IMR-90 (cell line): ENCODE data around the gene MAB21L4.

ENCODE experiments used
- BHLHE40 ChIP-seq: fragments of 150-350 bp; IDR thresholded peaks from 2 replicates; pipeline ENCODE4 v1.6.1; 2016; ENCODE audit warnings: mild to moderate bottlenecking, low read depth, low read length
- CEBPB ChIP-seq: IDR thresholded peaks from 2 replicates; pipeline ENCODE4 v1.6.1; 2012; ENCODE audit warnings: low read depth, low read length, improper control_type of control experiment
- MAFK ChIP-seq: IDR thresholded peaks from 2 replicates; pipeline ENCODE4 v1.6.1; 2012; ENCODE audit warnings: low read depth, low read length, improper control_type of control experiment
- MXI1 ChIP-seq: IDR thresholded peaks from 2 replicates; pipeline ENCODE4 v1.6.1; 2012; ENCODE audit warnings: low read depth, mild to moderate bottlenecking, low read length, moderate library complexity, borderline replicate concordance
- NFE2L2 ChIP-seq: fragments of 150-350 bp; IDR thresholded peaks from 2 replicates; pipeline ENCODE4 v1.6.1; 2016; ENCODE audit warnings: low read depth, mild to moderate bottlenecking, low read length
- POLR2A ChIP-seq: IDR thresholded peaks from 2 replicates; pipeline ENCODE4 v1.6.1; 2012; ENCODE audit warnings: mild to moderate bottlenecking, low read depth, low read length
- RAD21 ChIP-seq: IDR thresholded peaks from 2 replicates; pipeline ENCODE4 v1.6.1; 2012; ENCODE audit warnings: low read length, improper control_type of control experiment
- RCOR1 ChIP-seq: IDR thresholded peaks from 2 replicates; pipeline ENCODE4 v1.6.1; 2012; ENCODE audit warnings: mild to moderate bottlenecking, low read length, improper control_type of control experiment; ENCODE audit not compliant: insufficient replicate concordance
- RFX5 ChIP-seq: IDR thresholded peaks from 2 replicates; pipeline ENCODE4 v1.8.0; 2012; ENCODE audit warnings: low read depth, mild to moderate bottlenecking, low read length, moderate library complexity
- SMC3 ChIP-seq: fragments of 150-350 bp; IDR thresholded peaks from 2 replicates; pipeline ENCODE4 v1.6.1; 2016; ENCODE audit warnings: low read depth, mild to moderate bottlenecking, antibody characterized with exemption, low read length, moderate library complexity
- USF2 ChIP-seq: fragments of 150-350 bp; IDR thresholded peaks from 2 replicates; pipeline ENCODE4 v1.6.1; 2017; ENCODE audit warnings: mild to moderate bottlenecking, antibody characterized with exemption, low read length, low read depth
- TF ChIP-seq, protein P1 (sequence below): conservative IDR thresholded peaks from 2 replicates; pipeline ENCODE4 v1.5.1; 2012; ENCODE audit warnings: mild to moderate bottlenecking, low read depth, low read length, improper control_type of control experiment

DNA sequence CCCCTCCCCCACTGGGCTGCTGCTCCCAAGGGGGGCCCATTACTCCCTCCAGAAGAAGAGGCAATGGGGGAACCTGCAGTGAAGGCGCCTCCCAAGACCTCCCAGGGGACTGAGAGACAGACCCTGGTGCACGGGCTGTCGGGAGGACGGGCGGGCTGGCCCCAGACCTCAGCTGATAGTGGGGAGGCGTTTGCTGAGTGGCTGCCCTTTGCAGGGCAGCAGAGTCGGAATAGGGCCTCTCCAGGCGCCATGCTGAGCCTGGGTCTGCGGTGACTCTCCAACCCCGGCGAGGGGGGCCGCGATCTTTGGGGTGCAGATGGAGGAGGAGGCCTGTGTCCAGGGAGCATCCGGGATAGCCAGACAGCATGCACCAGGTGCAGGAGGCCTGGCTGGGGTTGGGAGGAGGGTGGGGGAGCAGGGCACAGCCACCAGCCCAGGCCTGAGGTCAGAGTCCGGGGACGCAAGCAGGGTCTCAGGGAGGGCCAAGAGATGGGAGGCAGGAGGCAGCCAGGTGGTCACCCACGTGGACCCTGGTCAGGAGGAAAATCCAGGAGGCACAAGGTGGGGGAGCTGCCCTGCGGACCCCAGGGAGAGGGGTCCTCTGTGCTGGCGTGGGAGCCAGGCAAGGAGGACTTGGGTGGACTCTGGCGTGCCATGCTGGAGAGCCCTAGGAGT lies 21.2 kb upstream of the MAB21L4 start:
- TF ChIP-seq, protein P1, sequence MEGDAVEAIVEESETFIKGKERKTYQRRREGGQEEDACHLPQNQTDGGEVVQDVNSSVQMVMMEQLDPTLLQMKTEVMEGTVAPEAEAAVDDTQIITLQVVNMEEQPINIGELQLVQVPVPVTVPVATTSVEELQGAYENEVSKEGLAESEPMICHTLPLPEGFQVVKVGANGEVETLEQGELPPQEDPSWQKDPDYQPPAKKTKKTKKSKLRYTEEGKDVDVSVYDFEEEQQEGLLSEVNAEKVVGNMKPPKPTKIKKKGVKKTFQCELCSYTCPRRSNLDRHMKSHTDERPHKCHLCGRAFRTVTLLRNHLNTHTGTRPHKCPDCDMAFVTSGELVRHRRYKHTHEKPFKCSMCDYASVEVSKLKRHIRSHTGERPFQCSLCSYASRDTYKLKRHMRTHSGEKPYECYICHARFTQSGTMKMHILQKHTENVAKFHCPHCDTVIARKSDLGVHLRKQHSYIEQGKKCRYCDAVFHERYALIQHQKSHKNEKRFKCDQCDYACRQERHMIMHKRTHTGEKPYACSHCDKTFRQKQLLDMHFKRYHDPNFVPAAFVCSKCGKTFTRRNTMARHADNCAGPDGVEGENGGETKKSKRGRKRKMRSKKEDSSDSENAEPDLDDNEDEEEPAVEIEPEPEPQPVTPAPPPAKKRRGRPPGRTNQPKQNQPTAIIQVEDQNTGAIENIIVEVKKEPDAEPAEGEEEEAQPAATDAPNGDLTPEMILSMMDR: no peak
- TF ChIP-seq USF2: no peak
- no peak for TF ChIP-seq POLR2A
- no peak for TF ChIP-seq SMC3
- TF ChIP-seq MAFK: no peak
- TF ChIP-seq RFX5: no peak
- TF ChIP-seq RAD21: no peak
- no peak for TF ChIP-seq BHLHE40
- TF ChIP-seq NFE2L2: no peak
- no peak for TF ChIP-seq RCOR1
- TF ChIP-seq CEBPB: no peak
- no peak for TF ChIP-seq MXI1
